ENCODE measurements around the gene NLGN1.

NLGN1 gene

DNA sequence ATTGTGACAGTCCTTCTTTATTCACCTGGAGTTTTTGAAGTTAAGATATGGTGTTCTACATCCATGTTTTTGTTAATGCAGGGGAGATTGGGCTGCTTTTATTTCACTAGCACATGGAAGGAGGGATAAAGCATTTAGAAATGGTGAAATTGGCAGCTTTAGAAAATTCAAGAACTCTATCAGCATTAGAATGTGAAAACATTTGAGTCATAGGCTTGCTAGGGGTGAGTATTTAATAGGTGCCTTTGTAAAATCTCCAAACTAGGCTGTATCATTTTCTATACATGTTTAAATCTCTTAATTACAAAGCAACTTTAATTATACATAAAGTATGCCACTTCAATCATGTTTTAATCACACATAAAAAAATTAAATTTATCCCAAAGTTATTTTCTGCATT lies 12.9 kb downstream of the NLGN1 start:
- Histone ChIP-seq H3K9ac (ENCODE audit: low read length) (no peak overlapping the region), H3K79me2 (ENCODE audit: control insufficient read depth, insufficient read depth, low read length, poor library complexity) (no peaks in the 10 kb centered on the region), H4K91ac (ENCODE audit: low read depth, low read length) (no peak overlapping the region), H3K27ac (ENCODE audit: low read depth, low read length) (no peak overlapping the region), H3K79me1 (ENCODE audit: low read length) (no peaks in the 10 kb centered on the region), H2AK5ac (ENCODE audit: low read length) (no peak overlapping the region), H3K4me2 (ENCODE audit: low read length) (no peak overlapping the region), H3K36me3 (ENCODE audit: control insufficient read depth in 1 of 2, insufficient read depth in 2 of 2, low read length in 2 of 2) (no peaks in the 10 kb centered on the region), H4K12ac (ENCODE audit: low read depth, low read length) (no peak overlapping the region), H2BK120ac (ENCODE audit: insufficient read depth, low read length, poor library complexity) (no peak overlapping the region), H3K9me3 (ENCODE audit: insufficient read depth, low read depth, low read length) (no peaks in the 10 kb centered on the region), H3K27me3 (ENCODE audit: insufficient read depth, low read length) (no peaks in the 10 kb centered on the region), H2BK5ac (ENCODE audit: low read depth, low read length, poor library complexity) (no peak overlapping the region), H2BK12ac (ENCODE audit: low read length) (no peak overlapping the region), H3K4me3 (ENCODE audit: low read depth, low read length) (no peak overlapping the region), H3K4ac (ENCODE audit: low read depth, low read length) (no peak overlapping the region), H4K8ac (ENCODE audit: low read depth, low read length) (no peak overlapping the region), H3K23ac (ENCODE audit: low read length) (no peak overlapping the region), H3K18ac (ENCODE audit: low read length) (no peak overlapping the region), H3K14ac (ENCODE audit: low read length) (no peak overlapping the region), H2AFZ (ENCODE audit: insufficient read depth, low read length, poor library complexity) (no peak overlapping the region), H3K4me1 (ENCODE audit: control insufficient read depth in 1 of 2, insufficient read depth in 2 of 2, low read length in 2 of 2) (no peaks in the 10 kb centered on the region)
- DNase-seq, result no peak

DNA sequence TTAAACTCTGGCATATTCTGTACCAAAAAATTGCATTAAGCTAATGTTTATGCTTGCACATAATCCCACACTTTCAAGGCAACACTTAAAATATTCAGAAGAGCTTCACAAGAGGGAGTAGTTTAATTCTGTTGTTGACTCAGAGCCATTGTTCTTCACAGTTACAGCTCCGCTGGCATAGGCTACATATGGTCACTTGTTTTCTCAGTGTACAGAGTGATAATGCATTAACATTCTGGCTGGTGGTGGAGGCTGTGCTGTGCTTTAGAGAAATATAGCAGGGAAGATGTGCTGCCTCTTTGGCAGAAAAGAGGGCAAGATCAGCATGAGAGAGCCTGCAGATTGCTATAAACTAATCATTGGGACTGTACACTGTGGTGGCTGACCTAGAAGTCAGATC lies 13.3 kb downstream of the NLGN1 start:
- H3K9ac ChIP-seq (ENCODE audit: low read length), result no peak overlapping the region
- WGBS (ENCODE audit: extremely low coverage, insufficient coverage, insufficient read length), result no CpG with 5 or more reads among the region's 1 CpG
- no peak overlapping the region for H3K14ac ChIP-seq (ENCODE audit: low read length)
- H3K79me1 ChIP-seq (ENCODE audit: low read length), result no peaks in the 10 kb centered on the region
- no peak overlapping the region for H2BK12ac ChIP-seq (ENCODE audit: low read length)
- H3K4me2 ChIP-seq (ENCODE audit: low read length), result no peak overlapping the region
- no peaks in the 10 kb centered on the region for H3K27me3 ChIP-seq (ENCODE audit: insufficient read depth, low read length)
- no peak overlapping the region for H3K4me3 ChIP-seq (ENCODE audit: low read depth, low read length)
- no peak overlapping the region for H4K12ac ChIP-seq (ENCODE audit: low read depth, low read length)
- DNase-seq, result no peak
- no peak overlapping the region for H2AFZ ChIP-seq (ENCODE audit: insufficient read depth, low read length, poor library complexity)
- H3K23ac ChIP-seq (ENCODE audit: low read length), result no peak overlapping the region
- no peak overlapping the region for H3K27ac ChIP-seq (ENCODE audit: low read depth, low read length)
- no peak overlapping the region for H3K18ac ChIP-seq (ENCODE audit: low read length)
- H4K91ac ChIP-seq (ENCODE audit: low read depth, low read length), result no peak overlapping the region
- no peaks in the 10 kb centered on the region for H3K9me3 ChIP-seq (ENCODE audit: insufficient read depth, low read depth, low read length)
- no peaks in the 10 kb centered on the region for H3K36me3 ChIP-seq (ENCODE audit: control insufficient read depth in 1 of 2, insufficient read depth in 2 of 2, low read length in 2 of 2)
- no peak overlapping the region for H2AK5ac ChIP-seq (ENCODE audit: low read length)
- H3K79me2 ChIP-seq (ENCODE audit: control insufficient read depth, insufficient read depth, low read length, poor library complexity), result no peaks in the 10 kb centered on the region
- H3K4me1 ChIP-seq (ENCODE audit: control insufficient read depth in 1 of 2, insufficient read depth in 2 of 2, low read length in 2 of 2), result no peaks in the 10 kb centered on the region
- H2BK120ac ChIP-seq (ENCODE audit: insufficient read depth, low read length, poor library complexity), result no peak overlapping the region
- H3K4ac ChIP-seq (ENCODE audit: low read depth, low read length), result no peak overlapping the region
- no peak overlapping the region for H2BK5ac ChIP-seq (ENCODE audit: low read depth, low read length, poor library complexity)
- H4K8ac ChIP-seq (ENCODE audit: low read depth, low read length), result no peak overlapping the region

DNA sequence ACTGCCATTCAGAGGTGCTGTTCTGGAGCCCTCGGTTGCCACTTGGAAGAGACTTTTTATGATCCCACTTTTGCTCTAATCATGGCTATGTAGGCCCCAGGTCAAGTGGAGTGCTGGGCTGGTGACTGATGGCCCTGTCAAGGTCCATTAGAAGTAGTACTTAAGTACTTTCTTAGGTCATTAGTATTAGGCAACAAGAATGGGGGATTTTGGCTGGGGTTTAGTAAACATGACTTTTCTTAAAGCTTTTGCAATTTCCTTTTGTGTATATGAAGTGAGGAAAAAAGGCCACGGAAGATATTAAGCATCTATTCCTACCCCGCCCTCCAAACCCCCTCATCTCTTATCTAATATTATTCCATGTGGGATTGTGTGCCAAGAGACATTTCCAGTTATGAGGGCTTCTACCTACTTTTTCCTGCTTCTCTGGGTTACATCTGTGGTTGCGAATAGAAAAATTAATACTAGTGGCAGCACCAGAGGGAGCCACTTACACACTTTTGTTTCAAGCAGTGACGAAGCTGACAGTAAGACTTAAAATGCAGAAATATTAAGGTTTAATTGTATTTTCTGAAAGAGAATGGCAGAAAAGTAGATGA lies 13.9 kb downstream of the NLGN1 start:
- H4K8ac ChIP-seq (ENCODE audit: low read depth, low read length), result no peak overlapping the region
- H3K14ac ChIP-seq (ENCODE audit: low read length), result no peak overlapping the region
- H4K91ac ChIP-seq (ENCODE audit: low read depth, low read length), result no peak overlapping the region
- H3K4me1 ChIP-seq (ENCODE audit: control insufficient read depth in 1 of 2, insufficient read depth in 2 of 2, low read length in 2 of 2), result no peaks in the 10 kb centered on the region
- no peak overlapping the region for H3K23ac ChIP-seq (ENCODE audit: low read length)
- no peak overlapping the region for H2BK5ac ChIP-seq (ENCODE audit: low read depth, low read length, poor library complexity)
- no peak overlapping the region for H2BK12ac ChIP-seq (ENCODE audit: low read length)
- H3K4ac ChIP-seq (ENCODE audit: low read depth, low read length), result no peak overlapping the region
- peak; percentile 14 to 53 for DNase-seq
- no peak overlapping the region for H3K18ac ChIP-seq (ENCODE audit: low read length)
- no peak overlapping the region for H2AFZ ChIP-seq (ENCODE audit: insufficient read depth, low read length, poor library complexity)
- H3K9me3 ChIP-seq (ENCODE audit: insufficient read depth, low read depth, low read length), result no peaks in the 10 kb centered on the region
- no peak overlapping the region for H3K9ac ChIP-seq (ENCODE audit: low read length)
- H3K4me2 ChIP-seq (ENCODE audit: low read length), result no peak overlapping the region
- H3K4me3 ChIP-seq (ENCODE audit: low read depth, low read length), result no peak overlapping the region
- WGBS (ENCODE audit: extremely low coverage, insufficient coverage, insufficient read length), result no CpG with 5 or more reads among the region's 5 CpGs
- no peak overlapping the region for H4K12ac ChIP-seq (ENCODE audit: low read depth, low read length)
- H2AK5ac ChIP-seq (ENCODE audit: low read length), result no peak overlapping the region
- H3K36me3 ChIP-seq (ENCODE audit: control insufficient read depth in 1 of 2, insufficient read depth in 2 of 2, low read length in 2 of 2), result no peaks in the 10 kb centered on the region
- no peaks in the 10 kb centered on the region for H3K79me2 ChIP-seq (ENCODE audit: control insufficient read depth, insufficient read depth, low read length, poor library complexity)
- H2BK120ac ChIP-seq (ENCODE audit: insufficient read depth, low read length, poor library complexity), result no peak overlapping the region
- no peaks in the 10 kb centered on the region for H3K27me3 ChIP-seq (ENCODE audit: insufficient read depth, low read length)
- H3K27ac ChIP-seq (ENCODE audit: low read depth, low read length), result no peak overlapping the region
- H3K79me1 ChIP-seq (ENCODE audit: low read length), result no peaks in the 10 kb centered on the region

DNA sequence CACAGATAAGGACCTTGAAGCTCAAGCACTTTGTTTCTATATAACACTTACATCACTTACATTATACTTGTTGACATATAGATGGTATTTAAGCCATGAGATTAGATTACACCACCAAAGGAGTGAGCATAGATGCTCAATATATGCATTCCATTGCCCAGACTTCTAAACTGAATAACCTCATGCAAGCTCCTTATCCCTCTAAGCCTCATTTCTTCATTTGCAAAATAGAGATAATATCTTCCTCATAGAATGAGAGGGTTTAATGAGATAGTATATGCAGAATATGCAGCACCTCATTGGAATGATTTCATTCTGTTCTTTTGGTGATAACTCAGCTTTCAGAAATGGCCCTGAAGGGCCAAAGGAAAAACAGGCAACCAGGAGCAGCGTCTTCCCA lies 18.5 kb downstream of the NLGN1 start:
- no CpG with 5 or more reads among the region's 1 CpG for WGBS (ENCODE audit: extremely low coverage, insufficient coverage, insufficient read length)
- no peak overlapping the region for H4K8ac ChIP-seq (ENCODE audit: low read depth, low read length)

More for the DNA sequence above, 18.5 kb downstream of the NLGN1 start:
- Histone ChIP-seq H3K27me3 (ENCODE audit: insufficient read depth, low read length) (no peaks in the 10 kb centered on the region), H2BK5ac (ENCODE audit: low read depth, low read length, poor library complexity) (no peak overlapping the region), H2BK120ac (ENCODE audit: insufficient read depth, low read length, poor library complexity) (no peak overlapping the region), H3K14ac (ENCODE audit: low read length) (no peak overlapping the region), H3K79me1 (ENCODE audit: low read length) (no peaks in the 10 kb centered on the region), H4K12ac (ENCODE audit: low read depth, low read length) (no peak overlapping the region), H2BK12ac (ENCODE audit: low read length) (no peak overlapping the region), H3K4me2 (ENCODE audit: low read length) (no peak overlapping the region), H3K36me3 (ENCODE audit: control insufficient read depth in 1 of 2, insufficient read depth in 2 of 2, low read length in 2 of 2) (no peaks in the 10 kb centered on the region), H3K27ac (ENCODE audit: low read depth, low read length) (no peak overlapping the region), H3K9me3 (ENCODE audit: insufficient read depth, low read depth, low read length) (no peaks in the 10 kb centered on the region), H3K23ac (ENCODE audit: low read length) (no peak overlapping the region), H3K4me3 (ENCODE audit: low read depth, low read length) (no peak overlapping the region), H2AK5ac (ENCODE audit: low read length) (no peak overlapping the region), H2AFZ (ENCODE audit: insufficient read depth, low read length, poor library complexity) (no peak overlapping the region), H3K4ac (ENCODE audit: low read depth, low read length) (no peak overlapping the region), H3K79me2 (ENCODE audit: control insufficient read depth, insufficient read depth, low read length, poor library complexity) (no peaks in the 10 kb centered on the region), H4K91ac (ENCODE audit: low read depth, low read length) (no peak overlapping the region), H3K9ac (ENCODE audit: low read length) (no peak overlapping the region), H3K4me1 (ENCODE audit: control insufficient read depth in 1 of 2, insufficient read depth in 2 of 2, low read length in 2 of 2) (no peaks in the 10 kb centered on the region), H3K18ac (ENCODE audit: low read length) (no peak overlapping the region)
- peak in 1 of 2 donors; percentile 30 for DNase-seq
